Renal cortex interstitium (tissue), 11 donors: Measurements from ENCODE around the gene ZBTB20. TPM values are rescaled to one million over a fixed set of nuclear protein-coding genes. Genes with fewer than 3 reads are reported as not detected.

ENCODE experiments used
- DNase-seq, 11 donors: peaks; one replicate each; pipeline ENCODE4 v3.0.0-alpha.2; 2013; ENCODE audit warnings: low read depth in 9 of 11, low spot score in 4 of 11; ENCODE audit errors: extremely low read depth in 1 of 11
- polyA plus RNA-seq, 3 donors: library from polyadenylated mRNA; unstranded; fragments of 120-200 nt; gene quantifications; one replicate each; pipeline ENCODE4 v1.2.1, GENCODE V29; 2013; ENCODE audit not compliant: insufficient read length in 3 of 3

ZBTB20 gene
- polyA plus RNA-seq, 3 donors: 5.5 to 6.9 (median 6.6) TPM

DNA sequence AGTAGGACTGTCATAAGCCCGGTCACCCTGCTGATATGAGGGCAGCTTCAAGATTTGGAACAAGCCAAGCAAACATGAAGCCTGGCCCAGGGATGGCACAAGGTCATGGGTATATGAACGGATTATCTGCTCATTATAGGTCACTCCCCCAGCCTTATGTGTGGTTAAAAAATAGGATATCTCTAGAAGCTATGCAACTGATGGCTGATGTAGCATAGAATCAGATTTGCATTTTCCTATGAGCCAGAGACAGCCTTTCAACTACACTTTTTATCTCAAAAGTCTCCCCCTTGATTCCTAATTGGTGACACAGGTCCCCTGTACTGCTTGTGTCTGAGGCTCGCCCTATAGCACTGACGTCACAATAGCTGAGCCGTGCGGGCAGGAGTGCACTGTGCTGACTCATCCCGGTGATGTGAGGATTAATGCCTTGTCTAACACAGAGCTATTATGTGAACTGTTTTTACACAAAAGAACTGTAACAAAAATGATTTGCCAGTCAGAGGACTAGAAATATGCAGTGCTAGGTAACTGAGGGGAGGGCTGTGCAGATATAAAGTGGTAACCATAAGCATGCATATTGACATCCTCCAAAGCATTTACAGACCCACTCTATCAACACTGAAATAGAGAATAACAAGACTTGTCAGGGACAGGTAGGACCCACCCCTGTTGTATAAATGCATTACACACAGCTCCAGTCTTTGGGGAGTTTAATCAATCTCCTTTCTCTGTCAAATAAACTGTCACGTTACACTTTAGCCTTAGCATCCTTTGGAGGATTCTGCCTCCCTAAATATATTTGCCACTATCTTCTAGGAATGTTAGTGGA lies 648.3 kb downstream of the ZBTB20 start:
- DNase-seq: no peak

DNA sequence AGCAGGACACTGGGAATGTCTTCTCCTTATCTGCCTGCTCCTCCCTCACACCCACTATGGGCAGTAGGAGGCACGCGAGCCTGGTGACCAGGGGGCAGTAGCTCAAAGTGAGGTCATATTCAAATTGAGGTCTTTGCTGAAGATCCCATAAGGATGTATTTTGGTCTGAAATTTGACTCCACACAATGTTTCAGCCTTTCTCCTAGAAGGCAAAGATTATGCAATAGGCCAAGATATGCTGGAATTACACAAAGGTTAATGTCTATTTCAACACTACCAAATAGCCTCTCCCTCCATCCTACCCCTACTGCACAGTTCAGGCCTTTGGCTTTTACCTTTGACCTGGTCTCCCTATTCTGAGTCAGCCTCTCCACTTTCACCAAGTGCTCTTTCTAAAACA lies 650.2 kb downstream of the ZBTB20 start:
- DNase-seq: no peak

DNA sequence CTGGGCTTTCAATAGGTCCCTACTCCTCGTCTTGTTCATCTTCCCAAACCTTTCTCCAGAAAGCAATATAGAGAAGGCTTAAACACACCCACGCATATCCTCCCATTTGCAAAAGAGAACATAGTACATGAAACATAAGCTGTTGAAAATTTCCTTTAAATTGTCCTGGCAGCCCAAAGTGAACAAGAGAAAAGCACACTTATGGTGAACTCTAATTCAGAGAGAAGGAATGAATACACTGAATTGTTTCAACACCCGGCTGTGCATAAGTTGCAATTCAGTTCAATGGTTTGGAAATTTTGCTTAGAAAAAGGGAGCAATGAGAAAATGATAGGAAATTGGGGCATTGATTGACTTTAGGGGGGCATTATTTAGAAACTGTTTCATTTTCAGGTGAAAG lies 650.6 kb downstream of the ZBTB20 start:
- DNase-seq: no peak

DNA sequence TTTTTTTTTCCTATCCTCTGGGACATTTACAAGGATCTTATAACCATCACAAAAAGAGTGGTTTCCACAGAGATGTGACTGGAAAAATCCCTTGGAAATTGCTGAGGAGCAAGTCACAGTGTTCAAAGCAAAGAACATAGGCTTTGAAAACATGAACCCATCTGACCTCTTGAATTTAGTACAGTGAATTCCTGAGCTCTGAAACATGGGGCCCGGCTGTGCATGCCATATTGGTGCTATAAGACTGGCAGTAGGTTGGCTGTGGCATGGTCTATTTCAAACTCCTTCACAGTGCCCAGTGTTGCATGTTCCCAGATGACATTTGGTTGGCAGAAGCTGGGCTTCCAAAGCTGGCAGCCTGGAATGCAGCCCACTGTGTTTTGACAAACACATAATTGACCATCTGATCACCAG lies 651.1 kb downstream of the ZBTB20 start:
- DNase-seq: no peak

DNA sequence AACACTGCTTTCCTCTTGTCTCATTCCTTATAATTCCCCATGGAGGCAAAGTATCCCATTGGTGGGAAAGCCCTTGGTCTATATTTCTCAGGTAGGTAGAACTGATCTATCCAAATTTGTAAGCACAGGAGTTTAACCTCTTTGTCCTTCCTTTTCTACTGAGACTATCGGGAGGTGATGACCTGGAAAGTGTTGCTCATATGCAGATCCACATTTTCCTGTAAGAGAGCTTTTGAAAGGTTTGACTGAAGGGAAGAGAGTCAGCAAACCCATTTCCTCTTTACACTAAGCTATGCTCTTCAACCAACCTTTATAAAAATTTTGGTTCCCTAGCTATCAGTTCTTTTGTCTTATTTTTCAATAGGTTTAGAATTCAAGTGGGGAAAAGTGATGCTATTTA lies 652.6 kb downstream of the ZBTB20 start:
- DNase-seq: no peak

DNA sequence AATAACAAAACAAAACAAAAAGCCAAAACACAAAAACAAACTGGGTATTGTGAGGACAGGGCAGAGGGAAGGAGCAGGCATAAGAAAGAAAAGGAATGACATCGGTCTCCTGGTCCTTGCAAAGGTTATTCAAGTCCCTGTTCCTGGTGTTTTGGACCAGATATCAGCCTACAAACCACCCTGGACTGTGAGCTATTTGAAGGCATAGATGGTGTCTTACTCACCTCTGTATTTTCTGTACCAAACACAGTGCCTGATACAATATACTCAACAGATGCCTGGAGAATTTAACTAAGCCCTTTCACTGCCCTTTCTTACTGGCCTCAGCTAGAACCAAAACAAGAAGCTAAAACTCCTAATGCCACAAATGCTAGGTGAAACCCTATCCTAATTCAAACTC lies 656.3 kb downstream of the ZBTB20 start:
- no peak for DNase-seq

DNA sequence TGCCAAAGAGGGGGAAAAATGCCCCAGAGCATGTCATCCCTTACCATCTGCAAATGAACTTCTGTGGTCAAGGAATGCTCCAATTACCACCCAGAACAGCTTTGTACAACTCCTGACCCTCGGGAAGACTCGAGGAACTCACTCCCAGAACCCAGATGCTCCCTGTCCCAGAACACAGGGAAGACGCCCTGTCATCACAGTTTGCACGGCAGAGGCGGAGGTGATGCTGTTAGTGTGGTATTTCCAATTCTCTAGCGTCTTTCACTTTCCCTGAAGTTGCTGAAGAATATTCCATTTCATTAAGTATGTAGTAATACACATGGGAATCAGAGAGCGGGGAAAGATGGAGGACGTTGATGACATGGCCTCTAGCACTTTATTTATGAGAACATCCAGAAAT lies 659.6 kb downstream of the ZBTB20 start:
- no peak for DNase-seq

GRCh38 chr3:114484919-114485318 lies 662.2 kb downstream of the ZBTB20 start:
- DNase-seq: no peak

DNA sequence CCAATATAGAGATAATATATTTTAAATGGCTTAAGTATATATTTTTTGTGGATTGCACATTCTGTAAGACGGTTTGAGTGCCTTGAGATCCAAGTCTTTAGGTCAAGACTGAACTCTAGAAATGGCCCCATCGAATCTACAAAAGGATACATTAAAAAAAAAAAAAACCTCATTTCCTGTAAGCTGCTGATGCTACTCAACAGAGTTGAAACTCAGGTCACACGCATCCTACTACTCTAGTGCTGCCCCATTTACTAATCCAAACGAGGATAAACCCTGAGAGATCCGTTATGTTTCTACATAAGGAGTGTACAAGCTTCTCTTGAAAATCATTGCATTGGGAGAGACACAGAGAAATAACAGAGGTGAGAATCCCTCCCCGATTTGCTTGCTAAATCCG lies 666.0 kb downstream of the ZBTB20 start:
- no peak for DNase-seq

- no peak for DNase-seq
Observed at GRCh38 chr3:114480442-114480841, 666.6 kb downstream of the ZBTB20 start.

- DNase-seq: no peak
Observed at GRCh38 chr3:114478801-114479200, 668.3 kb downstream of the ZBTB20 start.

DNA sequence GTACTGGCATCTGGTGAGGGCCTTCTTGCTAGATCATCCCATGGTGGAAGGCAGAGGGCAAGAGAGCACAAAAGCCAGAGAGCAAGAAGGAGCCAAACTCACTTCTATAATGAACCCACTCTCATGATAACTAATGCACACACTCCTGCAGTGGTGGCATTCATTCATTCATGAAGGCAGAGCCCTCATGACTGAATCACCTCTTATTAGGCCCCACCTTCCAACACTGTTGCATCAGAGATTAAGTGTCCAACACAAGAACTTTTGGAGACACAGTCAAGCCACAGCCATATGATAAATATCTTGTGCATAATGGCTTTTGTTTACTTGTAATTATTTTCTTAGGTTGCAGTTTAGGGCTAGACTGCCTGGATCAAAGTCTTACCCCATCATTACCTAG lies 670.6 kb downstream of the ZBTB20 start:
- DNase-seq: no peak

- DNase-seq: no peak
Observed at GRCh38 chr3:114471478-114471877, 675.6 kb downstream of the ZBTB20 start.

- no peak for DNase-seq
Observed at GRCh38 chr3:114469070-114469469, 678.0 kb downstream of the ZBTB20 start.

GRCh38 chr3:114466816-114467215 lies 680.3 kb downstream of the ZBTB20 start:
- DNase-seq: no peak

- no peak for DNase-seq
Observed at GRCh38 chr3:114466251-114466650, 680.8 kb downstream of the ZBTB20 start.

DNA sequence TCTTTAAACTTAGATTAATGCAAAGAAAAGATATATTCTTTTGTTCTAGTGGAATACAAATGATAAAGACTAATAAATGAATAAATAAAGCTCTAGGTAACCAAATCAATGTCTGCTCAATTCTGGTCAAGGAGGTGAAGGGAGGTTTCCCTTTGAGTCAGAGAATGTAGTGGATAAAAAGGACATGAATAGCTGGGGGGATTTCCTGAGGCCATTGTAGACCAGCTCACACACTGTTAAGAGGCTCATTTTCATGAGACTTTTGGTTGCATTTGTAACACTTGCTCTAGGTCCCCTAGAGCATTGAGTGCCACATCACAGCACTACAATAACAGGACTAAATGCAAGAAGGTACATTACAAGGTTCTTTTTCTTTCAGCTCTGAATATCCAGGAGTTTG lies 682.5 kb downstream of the ZBTB20 start:
- DNase-seq: no peak

DNA sequence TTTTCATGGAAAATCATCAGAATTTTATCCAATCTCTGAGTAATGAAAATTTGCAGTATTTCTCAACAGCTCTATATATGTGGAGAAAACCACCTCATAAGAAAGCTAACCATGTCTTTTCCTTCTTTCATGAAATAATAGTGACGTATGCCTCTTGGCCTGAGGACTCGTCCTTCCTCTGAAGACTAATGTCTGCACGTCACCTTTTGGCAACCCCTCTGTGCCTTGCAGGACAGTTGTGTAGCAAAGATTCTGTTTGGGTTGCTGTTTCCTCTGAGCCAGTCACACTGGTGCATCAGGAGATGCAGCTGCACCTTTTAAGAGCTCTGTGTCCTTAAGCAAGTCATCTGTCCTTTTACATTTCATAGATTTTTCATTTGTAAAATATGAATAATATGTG lies 684.3 kb downstream of the ZBTB20 start:
- no peak for DNase-seq

GRCh38 chr3:114460459-114460858 lies 686.6 kb downstream of the ZBTB20 start:
- no peak for DNase-seq

DNA sequence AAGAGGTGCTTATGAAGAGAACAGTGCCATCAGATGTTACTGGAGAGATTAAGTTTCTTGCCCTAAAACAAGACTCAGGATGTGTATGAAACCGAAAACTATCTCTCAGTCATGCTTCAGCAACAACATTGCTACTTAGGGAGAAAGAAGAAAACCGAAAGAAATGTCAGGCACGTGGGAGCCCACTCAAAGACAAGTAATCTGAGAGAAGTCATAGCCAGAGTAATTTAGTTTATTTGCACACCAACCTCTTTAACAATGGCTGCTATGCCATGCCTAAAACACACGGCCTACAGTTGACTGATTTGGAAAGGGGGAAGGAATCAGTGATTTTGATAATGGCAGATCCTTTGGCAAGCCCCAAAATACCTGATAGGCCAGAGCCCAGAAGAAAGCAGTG lies 690.3 kb downstream of the ZBTB20 start:
- DNase-seq: peak in 3 of 11 donors; percentile 25 to 31 (median 26)

DNA sequence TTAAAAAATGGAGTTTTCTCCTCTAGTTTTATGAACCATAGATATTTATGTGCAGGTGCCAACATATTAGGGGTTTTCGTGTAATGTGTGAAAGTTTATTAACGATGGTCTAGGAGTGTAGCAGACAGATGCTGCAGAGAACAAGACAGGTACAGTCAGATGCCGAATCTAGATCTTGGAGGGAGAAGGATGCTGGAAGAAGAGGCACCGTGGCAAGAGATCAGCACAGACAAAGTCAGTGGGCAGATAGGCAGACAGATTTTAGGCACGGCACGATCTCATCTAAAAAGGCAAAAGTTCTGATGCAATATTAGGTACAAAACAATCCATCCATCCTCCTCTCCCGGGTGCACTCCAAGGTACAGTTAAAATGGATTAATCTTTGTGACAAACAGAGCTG lies 691.7 kb downstream of the ZBTB20 start:
- no peak for DNase-seq
